GM06990 (cell line): ENCODE results near the gene ATG13.

Source experiments
- DNase-seq: peaks from one replicate; pipeline ENCODE4 v3.0.0-alpha.2; 2011; ENCODE audit not compliant: insufficient read length; ENCODE audit errors: extremely low read depth
- H3K27me3 ChIP-seq: replicated peaks from 2 replicates; pipeline ENCODE4 v1.6.0; 2011; ENCODE audit warnings: low read length; ENCODE audit not compliant: control insufficient read depth, insufficient read depth
- H3K36me3 ChIP-seq: 2 replicates; pipeline ENCODE4 v1.5.1; 2011; ENCODE audit warnings: low read length; ENCODE audit not compliant: control insufficient read depth, insufficient read depth
- H3K4me3 ChIP-seq: replicated peaks from 2 replicates; pipeline ENCODE4 v1.5.1; 2011; ENCODE audit warnings: low read depth, mild to moderate bottlenecking, control low read depth, low read length
- TF ChIP-seq, protein P1 (sequence below): IDR thresholded peaks from 2 replicates; pipeline ENCODE4 v1.5.1; 2011; ENCODE audit warnings: low read length, control low read depth, mild to moderate bottlenecking, inconsistent platforms; ENCODE audit not compliant: insufficient read depth, poor library complexity, severe bottlenecking

ATG13 gene

DNA sequence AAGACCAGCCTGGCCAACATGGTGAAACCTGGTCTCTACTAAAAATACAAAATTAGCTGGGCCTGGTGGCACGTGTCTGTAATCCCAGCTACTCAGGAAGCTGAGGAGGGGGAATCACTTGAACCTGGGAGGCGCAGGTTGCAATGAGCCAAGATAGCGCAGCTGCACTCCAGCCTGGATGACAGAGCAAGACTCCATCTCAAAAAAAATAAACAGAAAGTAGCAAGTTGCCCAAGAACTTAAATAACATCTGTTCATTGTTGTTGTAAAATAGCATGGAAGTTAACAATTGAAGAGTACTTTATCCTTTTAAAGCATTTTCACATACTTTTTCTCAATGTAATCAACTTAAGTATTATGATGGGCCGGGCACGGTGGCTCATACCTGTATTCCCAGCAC lies 29.2 kb upstream of the ATG13 start:
- H3K36me3 ChIP-seq, result no peaks in the 10 kb centered on the region
- TF ChIP-seq, protein P1, sequence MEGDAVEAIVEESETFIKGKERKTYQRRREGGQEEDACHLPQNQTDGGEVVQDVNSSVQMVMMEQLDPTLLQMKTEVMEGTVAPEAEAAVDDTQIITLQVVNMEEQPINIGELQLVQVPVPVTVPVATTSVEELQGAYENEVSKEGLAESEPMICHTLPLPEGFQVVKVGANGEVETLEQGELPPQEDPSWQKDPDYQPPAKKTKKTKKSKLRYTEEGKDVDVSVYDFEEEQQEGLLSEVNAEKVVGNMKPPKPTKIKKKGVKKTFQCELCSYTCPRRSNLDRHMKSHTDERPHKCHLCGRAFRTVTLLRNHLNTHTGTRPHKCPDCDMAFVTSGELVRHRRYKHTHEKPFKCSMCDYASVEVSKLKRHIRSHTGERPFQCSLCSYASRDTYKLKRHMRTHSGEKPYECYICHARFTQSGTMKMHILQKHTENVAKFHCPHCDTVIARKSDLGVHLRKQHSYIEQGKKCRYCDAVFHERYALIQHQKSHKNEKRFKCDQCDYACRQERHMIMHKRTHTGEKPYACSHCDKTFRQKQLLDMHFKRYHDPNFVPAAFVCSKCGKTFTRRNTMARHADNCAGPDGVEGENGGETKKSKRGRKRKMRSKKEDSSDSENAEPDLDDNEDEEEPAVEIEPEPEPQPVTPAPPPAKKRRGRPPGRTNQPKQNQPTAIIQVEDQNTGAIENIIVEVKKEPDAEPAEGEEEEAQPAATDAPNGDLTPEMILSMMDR, result no peak
- no peak overlapping the region for H3K4me3 ChIP-seq
- H3K27me3 ChIP-seq, result no peaks in the 10 kb centered on the region
- DNase-seq, result no peak

DNA sequence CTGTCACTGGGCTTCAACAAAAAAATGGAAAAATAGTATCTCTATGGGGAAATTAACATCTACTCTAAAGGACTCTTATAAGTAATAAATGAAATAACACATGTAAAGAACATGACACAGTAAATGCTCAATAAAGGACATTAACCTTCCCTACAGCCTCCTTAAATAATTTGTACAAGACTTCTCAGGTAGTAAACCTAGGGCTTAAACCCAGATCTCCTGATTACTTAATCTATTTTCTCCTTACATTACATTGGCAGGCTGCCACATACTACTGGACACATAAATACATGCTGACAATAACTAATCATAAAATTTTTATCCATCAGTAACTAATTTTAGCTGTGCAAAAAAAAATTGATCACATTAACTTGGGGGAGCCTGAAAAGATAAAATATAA lies 28.4 kb upstream of the ATG13 start:
- Histone ChIP-seq H3K27me3 (no peaks in the 10 kb centered on the region), H3K4me3 (no peak overlapping the region), H3K36me3 (no peaks in the 10 kb centered on the region)
- no peak for DNase-seq
- TF ChIP-seq, protein P1, result no peak

DNA sequence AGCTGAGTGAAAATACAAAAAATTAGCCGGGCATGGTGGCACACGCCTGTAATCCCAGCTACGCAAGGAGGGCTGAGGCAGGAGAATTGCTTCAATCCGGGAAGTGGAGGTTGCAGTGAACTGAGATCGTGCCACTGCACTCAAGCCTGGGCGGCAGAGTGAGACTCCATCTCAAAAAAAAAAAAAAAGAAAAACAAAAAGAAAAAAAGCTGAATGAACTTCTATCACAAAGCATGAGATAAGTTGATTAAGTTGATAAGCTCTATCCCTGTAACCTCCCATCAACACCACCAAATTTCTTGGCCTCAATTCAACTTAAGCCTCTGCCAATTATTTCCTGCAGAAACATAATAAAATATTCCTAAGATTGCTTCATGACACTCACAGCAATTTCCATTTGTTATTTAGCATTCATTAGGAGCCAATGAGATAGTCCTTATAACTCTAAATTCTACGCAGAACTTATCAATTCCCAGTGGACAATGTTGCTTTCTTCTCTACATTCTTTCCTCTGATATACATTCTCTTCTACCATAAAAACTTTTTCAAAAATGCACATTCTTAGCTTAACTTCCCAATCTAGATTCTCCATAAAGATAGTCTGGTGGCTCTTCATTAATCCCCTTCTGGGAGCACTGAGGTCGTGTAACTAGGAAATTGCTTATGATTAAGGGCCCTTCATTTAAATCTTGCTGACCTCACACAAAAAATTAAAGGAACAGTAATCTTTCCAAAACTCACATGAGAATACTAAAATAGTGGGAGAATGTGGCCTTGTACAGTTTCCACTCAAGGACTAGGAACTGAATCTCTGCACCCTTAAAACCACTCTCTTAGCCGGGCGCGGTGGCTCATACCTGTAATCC lies 26.4 kb upstream of the ATG13 start:
- TF ChIP-seq, protein P1, result no peak
- H3K36me3 ChIP-seq, result no peaks in the 10 kb centered on the region
- DNase-seq, result no peak
- no peak overlapping the region for H3K4me3 ChIP-seq
- no peaks in the 10 kb centered on the region for H3K27me3 ChIP-seq

DNA sequence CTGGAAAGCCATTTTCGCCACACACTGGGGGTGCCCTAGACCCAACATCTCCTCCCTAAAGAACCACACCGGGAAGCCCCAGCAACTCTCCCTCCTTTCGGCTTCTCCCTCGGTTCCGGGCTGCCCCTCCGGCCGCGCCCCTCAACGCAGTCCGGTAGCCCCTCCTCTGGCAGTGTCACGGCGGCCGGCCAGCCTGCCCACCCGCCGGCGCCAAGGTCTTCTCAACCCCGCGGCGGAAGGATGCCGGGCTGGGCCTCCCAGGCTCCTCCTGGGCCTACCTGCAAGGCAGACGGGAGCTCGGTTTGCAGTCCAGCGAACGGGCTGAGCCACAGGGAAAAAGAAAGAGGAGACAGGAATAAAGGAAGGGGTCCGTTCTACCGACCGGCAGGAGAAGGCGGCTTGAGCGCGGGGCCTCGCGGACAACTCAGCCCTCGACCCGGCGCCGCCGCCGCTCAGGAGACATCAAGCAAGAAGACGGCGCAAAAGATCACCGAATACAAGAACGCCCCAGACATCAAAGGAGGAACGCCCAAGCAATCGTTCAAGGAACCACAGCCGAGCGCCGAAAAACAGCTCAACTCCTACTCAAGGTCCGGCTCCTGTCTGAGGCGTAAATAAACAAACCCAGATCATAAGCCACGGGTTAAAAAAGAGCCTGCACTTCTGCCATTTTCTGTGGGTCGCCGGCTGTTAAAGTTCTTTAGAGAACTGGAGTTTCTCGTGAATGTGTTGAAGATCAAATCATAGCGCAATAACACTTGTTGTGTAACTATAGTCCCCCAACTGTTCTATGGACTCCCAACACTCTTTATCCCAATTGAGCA lies 23.6 kb upstream of the ATG13 start, which contains the start of gene AMBRA1:
Gene AMBRA1, minus strand, starts transcription at position 474 of the 824 bp plus-strand sequence. CDS start 45,643 bp downstream, outside the sequence.
- DNase-seq, result peak; percentile 87
- TF ChIP-seq, protein P1, result no peak
- H3K27me3 ChIP-seq, result no peaks in the 10 kb centered on the region
- no peaks in the 10 kb centered on the region for H3K36me3 ChIP-seq
- peak within 1 kb of the TSS; percentile 77 for H3K4me3 ChIP-seq

DNA sequence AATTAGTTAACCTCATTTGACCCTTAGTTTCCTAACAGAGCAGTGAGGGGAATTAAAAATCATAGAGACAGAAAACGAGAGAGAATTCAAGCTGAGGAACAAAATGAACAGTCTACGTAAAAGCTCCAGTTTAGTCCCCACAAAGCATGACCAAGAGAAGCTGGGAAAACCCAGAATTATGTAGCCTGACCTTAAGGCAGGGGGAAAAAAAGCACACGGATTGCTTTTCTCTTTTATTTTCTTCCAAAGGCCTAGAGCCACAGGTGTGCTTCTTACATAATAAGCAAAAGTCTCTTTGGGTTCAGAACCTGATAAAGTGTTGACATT lies 23.0 kb upstream of the ATG13 start:
- Histone ChIP-seq H3K4me3 (peak overlapping the region; percentile 77), H3K36me3 (no peaks in the 10 kb centered on the region), H3K27me3 (no peaks in the 10 kb centered on the region)
- TF ChIP-seq, protein P1, result no peak
- DNase-seq, result no peak
